Epithelial cell of proximal tubule (primary cell): ENCODE results near the gene ARRB2. TPM values are rescaled to one million over a fixed set of nuclear protein-coding genes. Genes with fewer than 3 reads are reported as not detected.
"Not testable (repeated sequence)": the region's sequence is repeated elsewhere in the genome, so short reads cannot be mapped to it uniquely, and the experiment has no call there.

Experiments
- DNase-seq: peaks from one replicate; pipeline ENCODE4 v3.0.0-alpha.2; 2011; ENCODE audit warnings: low read depth
- H3K4me3 ChIP-seq: 2 replicates; pipeline ENCODE4 v1.5.1; 2011; ENCODE audit warnings: low read depth, mild to moderate bottlenecking, low read length
- total RNA-seq: library from RNA; depleted of rRNA; stranded (reverse); fragments of >200 nt; gene quantifications from 2 replicates; pipeline ENCODE4 v1.2.3, GENCODE V29; 2015
- TF ChIP-seq, protein P1 (sequence below): conservative IDR thresholded peaks from 2 replicates; pipeline ENCODE4 v1.5.1; 2012; ENCODE audit warnings: low read depth, mild to moderate bottlenecking, low read length

Gene ARRB2
- total RNA-seq, 1 donor from 2014 or later = 19.9 TPM

GRCh38 chr17:4701116-4701515 lies 9.3 kb upstream of the ARRB2 start:
- TF ChIP-seq, protein P1, sequence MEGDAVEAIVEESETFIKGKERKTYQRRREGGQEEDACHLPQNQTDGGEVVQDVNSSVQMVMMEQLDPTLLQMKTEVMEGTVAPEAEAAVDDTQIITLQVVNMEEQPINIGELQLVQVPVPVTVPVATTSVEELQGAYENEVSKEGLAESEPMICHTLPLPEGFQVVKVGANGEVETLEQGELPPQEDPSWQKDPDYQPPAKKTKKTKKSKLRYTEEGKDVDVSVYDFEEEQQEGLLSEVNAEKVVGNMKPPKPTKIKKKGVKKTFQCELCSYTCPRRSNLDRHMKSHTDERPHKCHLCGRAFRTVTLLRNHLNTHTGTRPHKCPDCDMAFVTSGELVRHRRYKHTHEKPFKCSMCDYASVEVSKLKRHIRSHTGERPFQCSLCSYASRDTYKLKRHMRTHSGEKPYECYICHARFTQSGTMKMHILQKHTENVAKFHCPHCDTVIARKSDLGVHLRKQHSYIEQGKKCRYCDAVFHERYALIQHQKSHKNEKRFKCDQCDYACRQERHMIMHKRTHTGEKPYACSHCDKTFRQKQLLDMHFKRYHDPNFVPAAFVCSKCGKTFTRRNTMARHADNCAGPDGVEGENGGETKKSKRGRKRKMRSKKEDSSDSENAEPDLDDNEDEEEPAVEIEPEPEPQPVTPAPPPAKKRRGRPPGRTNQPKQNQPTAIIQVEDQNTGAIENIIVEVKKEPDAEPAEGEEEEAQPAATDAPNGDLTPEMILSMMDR = no peak
- no peak for DNase-seq

DNA sequence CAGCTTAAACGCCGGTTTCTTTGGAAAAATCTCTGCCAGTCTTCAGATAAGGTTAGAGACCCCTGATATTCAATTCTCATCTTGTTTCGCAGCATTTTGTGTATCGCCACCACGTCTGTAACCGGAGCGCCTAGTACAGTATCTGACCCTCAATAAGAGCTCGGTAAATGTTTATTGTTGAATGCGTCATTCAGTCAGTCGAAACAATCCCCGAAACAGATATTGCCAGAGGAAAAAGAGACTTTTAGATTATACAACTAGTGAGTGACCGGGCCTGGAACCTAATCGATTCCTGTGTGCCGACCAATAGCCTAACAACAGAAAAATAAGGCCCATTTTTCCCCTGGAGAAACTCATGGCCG lies 7.1 kb upstream of the ARRB2 start:
- peak overlapping the region; percentile 76 for H3K4me3 ChIP-seq
- DNase-seq = no peak
- TF ChIP-seq, protein P1 = no peak

More at GRCh38 chr17:4701116-4701515, 9.3 kb upstream of the ARRB2 start:
- H3K4me3 ChIP-seq = no peak overlapping the region

DNA sequence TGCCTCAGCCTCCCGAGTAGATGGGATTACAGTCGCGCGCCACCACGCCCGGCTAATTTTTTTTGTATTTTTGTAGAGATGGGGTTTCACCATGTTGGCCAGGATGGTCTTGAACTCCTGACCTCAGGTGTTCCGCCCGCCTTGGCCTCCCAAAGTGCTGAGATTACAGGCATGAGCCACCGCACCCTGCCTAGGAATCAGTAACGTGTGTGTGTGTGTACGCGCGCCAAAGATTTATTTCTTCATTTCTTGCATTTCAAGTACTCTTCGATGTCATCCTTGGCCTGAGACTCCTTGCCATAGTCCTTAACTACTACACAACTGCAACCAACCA lies 5.9 kb upstream of the ARRB2 start:
- H3K4me3 ChIP-seq = peak overlapping the region; percentile 76
- not testable (repeated sequence) for DNase-seq

DNA sequence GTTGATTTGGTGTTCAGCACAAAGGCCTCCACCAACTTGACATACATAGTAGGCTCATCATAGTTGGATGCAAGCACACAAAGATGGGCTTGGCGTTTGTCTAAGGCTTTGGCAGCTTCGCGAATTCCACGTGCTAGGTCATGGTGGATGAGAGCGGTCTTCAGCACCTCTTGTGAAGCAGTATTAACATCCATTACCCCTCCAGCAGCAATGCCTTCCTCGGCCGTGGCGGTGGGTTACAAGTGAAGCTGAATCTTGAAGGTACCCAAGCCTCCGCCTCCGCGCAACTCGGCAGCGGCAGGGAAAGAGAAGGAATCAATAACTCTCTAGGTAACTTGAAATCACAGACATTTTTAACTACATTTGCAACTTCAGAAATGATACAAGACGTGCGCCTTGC lies 5.4 kb upstream of the ARRB2 start:
- TF ChIP-seq, protein P1 = no peak
- H3K4me3 ChIP-seq = no peak overlapping the region

GRCh38 chr17:4706121-4706520 lies 4.3 kb upstream of the ARRB2 start:
- TF ChIP-seq, protein P1 = no peak
- no peak for DNase-seq
- H3K4me3 ChIP-seq = no peak overlapping the region

More for the DNA sequence above, 5.4 kb upstream of the ARRB2 start:
- DNase-seq = no peak

DNA sequence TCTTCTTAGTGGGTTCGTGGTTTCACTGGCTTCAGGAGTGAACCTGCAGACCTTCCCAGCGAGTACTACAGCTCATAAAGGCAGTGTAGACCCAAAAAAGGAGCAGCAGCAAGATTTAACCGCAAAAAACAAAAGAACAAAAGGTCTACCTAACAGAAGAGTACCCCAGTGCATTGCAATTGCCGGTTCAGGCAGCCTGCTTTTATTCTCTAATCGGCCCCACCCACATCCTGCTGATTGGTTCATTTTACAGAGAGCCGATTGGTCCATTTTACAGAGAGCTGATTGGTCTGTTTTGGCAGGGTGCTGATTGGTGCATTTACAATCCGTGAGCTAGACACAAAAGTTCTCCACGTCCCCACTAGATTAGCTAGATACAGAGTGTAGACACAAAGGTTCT lies 2.0 kb upstream of the ARRB2 start:
- DNase-seq = no peak
- TF ChIP-seq, protein P1 = no peak
- no peak overlapping the region for H3K4me3 ChIP-seq

- H3K4me3 ChIP-seq = peak overlapping the region; percentile 67
- TF ChIP-seq, protein P1 = no peak
- DNase-seq = no peak
Measured at GRCh38 chr17:4710693-4711634, 532 bp downstream of the ARRB2 start.
